Hepatocyte (in vitro differentiated cells): Measurements from ENCODE around the gene CUBN. TPM values are rescaled to one million over a fixed set of nuclear protein-coding genes. Genes with fewer than 3 reads are reported as not detected.

Experiments
- DNase-seq: peaks from one replicate; pipeline ENCODE4 v3.0.0-alpha.2; 2016; ENCODE audit warnings: low spot score
- H2AFZ ChIP-seq: fragments of 200-600 bp; sonication (generic); 2 replicates; pipeline ENCODE4 v1.6.0; 2016; ENCODE audit warnings: antibody characterized with exemption, mild to moderate bottlenecking
- H3K27ac ChIP-seq: fragments of 200-600 bp; sonication (generic); 2 replicates; pipeline ENCODE4 v1.5.1; 2016; ENCODE audit warnings: mild to moderate bottlenecking
- H3K27me3 ChIP-seq: fragments of 200-600 bp; sonication (generic); 2 replicates; pipeline ENCODE4 v1.6.1; 2016
- H3K36me3 ChIP-seq: fragments of 200-600 bp; sonication (generic); replicated peaks from 2 replicates; pipeline ENCODE4 v1.5.1; 2016; ENCODE audit warnings: low read depth; ENCODE audit not compliant: insufficient read depth
- H3K4me1 ChIP-seq: fragments of 200-600 bp; sonication (generic); 2 replicates; pipeline ENCODE4 v1.5.1; 2016; ENCODE audit warnings: mild to moderate bottlenecking, moderate library complexity; ENCODE audit not compliant: insufficient read depth
- H3K4me2 ChIP-seq: fragments of 200-600 bp; sonication (generic); 2 replicates; pipeline ENCODE4 v1.6.0; 2016
- H3K4me3 ChIP-seq: fragments of 200-600 bp; sonication (generic); 2 replicates; pipeline ENCODE4 v1.5.1; 2016; ENCODE audit warnings: mild to moderate bottlenecking
- H3K79me2 ChIP-seq: fragments of 200-600 bp; sonication (generic); 2 replicates; pipeline ENCODE4 v1.6.0; 2017; ENCODE audit warnings: mild to moderate bottlenecking
- H3K9me2 ChIP-seq: fragments of 200-600 bp; sonication (generic); replicated peaks from 2 replicates; pipeline ENCODE4 v1.6.0; 2017; ENCODE audit warnings: mild to moderate bottlenecking; ENCODE audit not compliant: insufficient read depth
- H3K9me3 ChIP-seq: fragments of 200-600 bp; sonication (generic); 2 replicates; pipeline ENCODE4 v1.5.1; 2016; ENCODE audit warnings: low read depth, mild to moderate bottlenecking
- H4K20me1 ChIP-seq: fragments of 200-600 bp; sonication (generic); 2 replicates; pipeline ENCODE4 v1.6.0; 2016; ENCODE audit warnings: mild to moderate bottlenecking; ENCODE audit not compliant: insufficient read depth, poor library complexity, severe bottlenecking
- EZH2 ChIP-seq: fragments of 200-600 bp; sonication (generic); IDR thresholded peaks from 2 replicates; pipeline ENCODE4 v1.6.1; 2016; ENCODE audit warnings: antibody characterized with exemption, mild to moderate bottlenecking, borderline replicate concordance
- EZH2phosphoT487 ChIP-seq: fragments of 200-600 bp; sonication (generic); IDR thresholded peaks from one replicate; pipeline ENCODE4 v1.6.1; 2018; ENCODE audit warnings: antibody characterized with exemption, mild to moderate bottlenecking, low read depth, moderate library complexity; ENCODE audit not compliant: unreplicated experiment, severe bottlenecking
- WGBS: methylation state at CpG from one replicate; pipeline ENCODE4 v1.1.6; 2016; ENCODE audit warnings: low lambda C conversion rate; ENCODE audit errors: missing lambda C conversion rate; 5-methylcytosine and 5-hydroxymethylcytosine counted together
- polyA plus RNA-seq: library from polyadenylated mRNA; unstranded; fragments of >200 nt; fragmentation: Nextera tagmentation; extraction: Ambion mirVana; gene quantifications from 2 replicates; pipeline ENCODE4 v1.2.1, GENCODE V29; 2016
- total RNA-seq: library from RNA; depleted of rRNA; stranded (reverse); fragments of >200 nt; gene quantifications from 2 replicates; pipeline ENCODE4 v1.2.3, GENCODE V29; 2014
- TF ChIP-seq, protein P1 (sequence below): fragments of 200-600 bp; sonication (generic); IDR thresholded peaks from 2 replicates; pipeline ENCODE4 v1.5.1; 2016; ENCODE audit warnings: antibody characterized with exemption, mild to moderate bottlenecking; ENCODE audit not compliant: poor library complexity

The CUBN gene
- total and polyA plus RNA-seq, 2 experiments from 2014 or later: 2.0 to 10.6 TPM

DNA sequence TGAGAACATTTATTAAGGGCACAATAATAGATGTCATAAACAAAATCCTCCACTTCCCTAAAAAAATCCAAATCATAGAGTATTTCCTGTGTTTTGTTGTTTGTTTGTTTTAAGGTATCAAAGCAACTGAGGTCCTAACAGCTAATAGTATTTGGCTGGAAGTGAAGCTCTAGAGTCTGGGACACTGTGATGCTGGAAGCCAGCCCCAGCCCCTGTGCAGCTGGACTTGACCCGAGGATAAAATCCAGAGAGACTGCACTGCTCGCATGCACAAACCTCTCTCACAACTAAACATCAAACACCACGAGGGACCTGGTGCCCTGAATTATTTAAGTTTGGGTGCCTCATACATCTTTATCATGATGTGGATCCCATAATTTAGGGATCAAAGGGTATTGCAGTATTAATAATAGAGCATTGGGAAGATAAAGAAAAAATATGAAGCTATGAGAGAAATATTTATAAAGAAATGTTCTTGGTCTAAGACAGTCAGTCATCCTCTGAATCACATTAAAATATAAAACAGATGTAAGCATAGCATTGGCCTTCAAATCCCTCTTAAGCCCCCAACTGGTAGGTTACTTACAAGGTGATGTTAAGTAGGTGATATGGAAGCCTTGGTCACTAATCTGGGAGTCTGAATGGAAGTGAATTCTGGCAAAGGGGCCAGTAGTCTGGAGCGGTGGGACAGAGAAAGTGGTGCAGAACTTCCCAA, 44.4 kb downstream of the CUBN start:
- Histone ChIP-seq H3K4me2 (no peak overlapping the region), H3K27me3 (no peaks in the 10 kb centered on the region), H3K4me3 (no peak overlapping the region), H3K79me2 (no peaks in the 10 kb centered on the region), H3K4me1 (no peaks in the 10 kb centered on the region), H3K9me3 (no peaks in the 10 kb centered on the region), H3K36me3 (no peaks in the 10 kb centered on the region), H3K9me2 (no peaks in the 10 kb centered on the region), H2AFZ (no peak overlapping the region), H3K27ac (no peak overlapping the region), H4K20me1 (no peaks in the 10 kb centered on the region)
- TF ChIP-seq EZH2phosphoT487: no peak
- TF ChIP-seq, protein P1, sequence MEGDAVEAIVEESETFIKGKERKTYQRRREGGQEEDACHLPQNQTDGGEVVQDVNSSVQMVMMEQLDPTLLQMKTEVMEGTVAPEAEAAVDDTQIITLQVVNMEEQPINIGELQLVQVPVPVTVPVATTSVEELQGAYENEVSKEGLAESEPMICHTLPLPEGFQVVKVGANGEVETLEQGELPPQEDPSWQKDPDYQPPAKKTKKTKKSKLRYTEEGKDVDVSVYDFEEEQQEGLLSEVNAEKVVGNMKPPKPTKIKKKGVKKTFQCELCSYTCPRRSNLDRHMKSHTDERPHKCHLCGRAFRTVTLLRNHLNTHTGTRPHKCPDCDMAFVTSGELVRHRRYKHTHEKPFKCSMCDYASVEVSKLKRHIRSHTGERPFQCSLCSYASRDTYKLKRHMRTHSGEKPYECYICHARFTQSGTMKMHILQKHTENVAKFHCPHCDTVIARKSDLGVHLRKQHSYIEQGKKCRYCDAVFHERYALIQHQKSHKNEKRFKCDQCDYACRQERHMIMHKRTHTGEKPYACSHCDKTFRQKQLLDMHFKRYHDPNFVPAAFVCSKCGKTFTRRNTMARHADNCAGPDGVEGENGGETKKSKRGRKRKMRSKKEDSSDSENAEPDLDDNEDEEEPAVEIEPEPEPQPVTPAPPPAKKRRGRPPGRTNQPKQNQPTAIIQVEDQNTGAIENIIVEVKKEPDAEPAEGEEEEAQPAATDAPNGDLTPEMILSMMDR: no peak
- no peak for TF ChIP-seq EZH2
- 52% methylated on average over 4 of the region's 4 CpGs for WGBS
- no peak for DNase-seq

DNA sequence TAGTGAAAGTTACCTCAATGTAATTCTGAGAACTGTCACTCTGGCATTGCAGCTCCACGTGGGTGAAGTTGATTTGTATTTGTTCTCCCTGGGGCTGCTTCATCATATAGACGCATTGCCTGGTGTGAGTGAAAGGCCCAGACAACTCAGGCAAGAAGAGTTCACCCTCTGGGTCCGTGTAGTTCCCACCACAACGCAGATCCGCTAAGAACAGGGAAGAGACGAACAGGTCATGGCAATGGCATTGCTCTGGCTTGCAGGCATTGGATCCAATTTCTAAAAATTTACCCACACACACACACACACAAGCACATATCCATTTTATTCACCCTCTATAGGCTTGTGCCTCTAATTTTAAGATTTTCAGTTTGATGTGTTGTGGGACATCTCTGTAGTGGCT, 45.4 kb downstream of the CUBN start:
- 88% methylated on average over 6 of the region's 6 CpGs for WGBS

DNA sequence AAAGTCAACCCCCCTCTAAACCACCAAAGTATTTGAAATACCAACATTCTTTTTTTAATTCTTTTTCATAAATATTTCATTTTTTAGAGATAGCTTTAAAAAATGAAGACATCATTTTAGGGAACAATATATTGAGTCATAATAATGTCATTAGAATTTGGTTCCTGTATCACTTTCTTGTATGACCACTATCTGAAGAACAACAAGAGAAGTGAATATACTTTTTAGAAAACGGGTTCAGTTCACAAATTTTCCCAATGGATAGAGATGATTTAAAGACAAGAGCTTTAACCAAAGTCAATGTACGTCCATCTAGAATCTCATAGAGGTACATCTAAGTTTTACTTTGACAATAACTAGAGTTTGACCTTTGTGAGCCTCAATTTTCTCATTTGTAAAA, 48.2 kb downstream of the CUBN start:
- TF ChIP-seq, protein P1: no peak
- TF ChIP-seq EZH2 (no peak), EZH2phosphoT487 (no peak)
- Histone ChIP-seq H3K4me1 (peaks cover 15% of the 10 kb centered on the region), H3K4me3 (no peak overlapping the region), H3K27me3 (no peaks in the 10 kb centered on the region), H3K27ac (no peak overlapping the region), H3K9me3 (no peaks in the 10 kb centered on the region), H3K36me3 (no peaks in the 10 kb centered on the region), H3K4me2 (no peak overlapping the region), H3K9me2 (no peaks in the 10 kb centered on the region), H4K20me1 (no peaks in the 10 kb centered on the region), H2AFZ (no peak overlapping the region), H3K79me2 (no peaks in the 10 kb centered on the region)
- DNase-seq: no peak
- 95% methylated on average over 2 of the region's 2 CpGs for WGBS

More for the DNA sequence above, 45.4 kb downstream of the CUBN start:
- no peak overlapping the region for H3K27ac ChIP-seq
- H3K27me3 ChIP-seq: no peaks in the 10 kb centered on the region
- no peaks in the 10 kb centered on the region for H3K4me1 ChIP-seq
- no peak overlapping the region for H3K4me2 ChIP-seq
- H3K79me2 ChIP-seq: no peaks in the 10 kb centered on the region
- H3K36me3 ChIP-seq: no peaks in the 10 kb centered on the region
- DNase-seq: no peak
- H3K4me3 ChIP-seq: no peak overlapping the region
- H4K20me1 ChIP-seq: no peaks in the 10 kb centered on the region
- H3K9me2 ChIP-seq: no peaks in the 10 kb centered on the region
- H2AFZ ChIP-seq: no peak overlapping the region
- no peaks in the 10 kb centered on the region for H3K9me3 ChIP-seq
- TF ChIP-seq, protein P1: no peak
- no peak for TF ChIP-seq EZH2
- no peak for TF ChIP-seq EZH2phosphoT487
